ENCODE data around the gene DOP1B.

DNA sequence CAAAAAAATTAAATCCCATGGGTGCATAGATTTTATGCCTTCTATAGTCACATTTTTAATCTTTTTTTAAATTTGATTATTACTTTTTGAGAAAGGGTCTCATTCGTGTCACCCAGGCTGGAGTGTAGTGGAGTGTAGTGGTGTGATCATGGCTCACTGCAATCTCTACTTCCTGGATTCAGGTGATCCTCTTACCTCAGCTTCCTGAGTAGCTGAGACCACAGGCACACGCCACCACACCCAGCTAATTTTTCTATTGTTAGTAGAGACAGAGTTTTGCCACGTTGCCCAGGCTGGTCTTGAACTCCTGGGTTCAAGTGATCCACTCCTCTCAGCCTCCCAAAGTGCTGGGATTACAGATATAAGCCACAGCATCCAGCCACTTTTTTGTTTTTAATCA is 11.4 kb upstream of the DOP1B start:
- TF ChIP-seq, protein P1, sequence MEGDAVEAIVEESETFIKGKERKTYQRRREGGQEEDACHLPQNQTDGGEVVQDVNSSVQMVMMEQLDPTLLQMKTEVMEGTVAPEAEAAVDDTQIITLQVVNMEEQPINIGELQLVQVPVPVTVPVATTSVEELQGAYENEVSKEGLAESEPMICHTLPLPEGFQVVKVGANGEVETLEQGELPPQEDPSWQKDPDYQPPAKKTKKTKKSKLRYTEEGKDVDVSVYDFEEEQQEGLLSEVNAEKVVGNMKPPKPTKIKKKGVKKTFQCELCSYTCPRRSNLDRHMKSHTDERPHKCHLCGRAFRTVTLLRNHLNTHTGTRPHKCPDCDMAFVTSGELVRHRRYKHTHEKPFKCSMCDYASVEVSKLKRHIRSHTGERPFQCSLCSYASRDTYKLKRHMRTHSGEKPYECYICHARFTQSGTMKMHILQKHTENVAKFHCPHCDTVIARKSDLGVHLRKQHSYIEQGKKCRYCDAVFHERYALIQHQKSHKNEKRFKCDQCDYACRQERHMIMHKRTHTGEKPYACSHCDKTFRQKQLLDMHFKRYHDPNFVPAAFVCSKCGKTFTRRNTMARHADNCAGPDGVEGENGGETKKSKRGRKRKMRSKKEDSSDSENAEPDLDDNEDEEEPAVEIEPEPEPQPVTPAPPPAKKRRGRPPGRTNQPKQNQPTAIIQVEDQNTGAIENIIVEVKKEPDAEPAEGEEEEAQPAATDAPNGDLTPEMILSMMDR (conservative IDR thresholded peaks at IDR 0.05; ENCODE audit: low read length): no peak
- no peak for TF ChIP-seq EZH2phosphoT487 (IDR thresholded peaks at IDR 0.05; ENCODE audit: borderline replicate concordance)

All from Loucy (cell line).